Esophagus mucosa (tissue), 1 donor: ENCODE results near the gene RAB11FIP4. TPM values are rescaled to one million over a fixed set of nuclear protein-coding genes. Genes with fewer than 3 reads are reported as not detected.
A peak's percentile ranks its signal among the peaks of the same experiment; 100 is the strongest.

Experiments
- ATAC-seq: fragments of 200-7000 bp; cut with Tn5 transposase; one replicate; pipeline ENCODE4 v1.9.1; 2020
- total RNA-seq: library from RNA; stranded (reverse); gene quantifications from one replicate; pipeline ENCODE4 v1.2.4, GENCODE V29; 2023
- donor health status: DM: yes; HTN: yes; CAD: no.

RAB11FIP4 gene
- total RNA-seq, 1 donor from 2014 or later: 10.3 TPM

- peak; percentile 20 for ATAC-seq
Measured at GRCh38 chr17:31508288-31509094, 117.0 kb downstream of the RAB11FIP4 start.

GRCh38 chr17:31509095-31509804 is 117.8 kb downstream of the RAB11FIP4 start:
- no peak for ATAC-seq

- no peak for ATAC-seq
Measured at GRCh38 chr17:31509805-31510177, 118.3 kb downstream of the RAB11FIP4 start.

- no peak for ATAC-seq
Measured at GRCh38 chr17:31510308-31511194, 119.1 kb downstream of the RAB11FIP4 start.

- peak; percentile 58 for ATAC-seq
Measured at GRCh38 chr17:31511195-31511578, 119.7 kb downstream of the RAB11FIP4 start.

- no peak for ATAC-seq
Measured at GRCh38 chr17:31511580-31511979, 120.1 kb downstream of the RAB11FIP4 start.

GRCh38 chr17:31512104-31512740 is 120.7 kb downstream of the RAB11FIP4 start:
- ATAC-seq: no peak

- ATAC-seq: no peak
Measured at GRCh38 chr17:31512796-31513195, 121.3 kb downstream of the RAB11FIP4 start.

GRCh38 chr17:31513731-31514427 is 122.4 kb downstream of the RAB11FIP4 start:
- no peak for ATAC-seq

GRCh38 chr17:31515267-31515666 is 123.8 kb downstream of the RAB11FIP4 start:
- ATAC-seq: no peak

- ATAC-seq: peak; percentile 9
Measured at GRCh38 chr17:31517524-31517923, 126.0 kb downstream of the RAB11FIP4 start.

- ATAC-seq: no peak
Measured at GRCh38 chr17:31518478-31518877, 127.0 kb downstream of the RAB11FIP4 start.

GRCh38 chr17:31521632-31522283 is 130.3 kb downstream of the RAB11FIP4 start:
- ATAC-seq: no peak

- no peak for ATAC-seq
Measured at GRCh38 chr17:31522284-31522931, 130.9 kb downstream of the RAB11FIP4 start.

GRCh38 chr17:31522987-31523495 is 131.6 kb downstream of the RAB11FIP4 start:
- no peak for ATAC-seq

GRCh38 chr17:31523862-31524730 is 132.6 kb downstream of the RAB11FIP4 start:
- ATAC-seq: no peak

GRCh38 chr17:31524926-31525800 is 133.7 kb downstream of the RAB11FIP4 start:
- peak; percentile 87 for ATAC-seq

GRCh38 chr17:31525801-31526549 is 134.5 kb downstream of the RAB11FIP4 start:
- ATAC-seq: no peak
